ENCODE measurements around the gene CLCNKA.

Gene CLCNKA

GRCh38 chr1:16066245-16066644 lies 44.4 kb downstream of the CLCNKA start:
- no peak for DNase-seq

DNA sequence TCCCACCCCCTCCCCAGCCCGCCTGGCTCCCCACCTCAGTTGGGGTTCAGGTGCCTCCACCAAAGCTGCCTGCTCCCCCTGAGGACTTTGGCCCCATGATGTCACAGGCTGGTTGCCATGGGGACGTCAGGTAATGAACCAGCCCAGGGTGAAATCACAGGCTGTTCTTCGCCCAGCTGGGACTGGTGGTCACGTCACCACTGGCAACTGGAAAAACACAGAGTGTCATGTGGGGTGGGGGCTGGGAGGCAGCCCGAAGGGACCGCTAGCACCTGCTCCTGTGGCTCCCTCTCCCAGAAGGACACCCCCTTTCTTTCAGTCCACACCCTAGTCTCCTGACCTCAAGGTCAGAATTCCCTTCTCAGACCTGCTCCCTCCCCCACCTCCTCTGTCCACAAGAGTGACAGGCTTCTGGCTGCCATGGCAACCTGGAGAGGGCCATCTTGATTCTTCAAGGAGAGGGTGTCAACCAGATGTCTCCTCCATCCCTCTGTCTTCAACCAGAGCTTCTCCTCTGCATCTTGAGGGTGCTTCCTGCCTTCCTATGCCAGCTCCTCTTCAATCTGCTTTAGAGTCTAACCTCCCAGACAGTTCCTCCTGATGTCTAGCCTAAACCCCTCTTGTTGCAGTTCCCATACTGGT lies 45.4 kb downstream of the CLCNKA start:
- no peak for DNase-seq

DNA sequence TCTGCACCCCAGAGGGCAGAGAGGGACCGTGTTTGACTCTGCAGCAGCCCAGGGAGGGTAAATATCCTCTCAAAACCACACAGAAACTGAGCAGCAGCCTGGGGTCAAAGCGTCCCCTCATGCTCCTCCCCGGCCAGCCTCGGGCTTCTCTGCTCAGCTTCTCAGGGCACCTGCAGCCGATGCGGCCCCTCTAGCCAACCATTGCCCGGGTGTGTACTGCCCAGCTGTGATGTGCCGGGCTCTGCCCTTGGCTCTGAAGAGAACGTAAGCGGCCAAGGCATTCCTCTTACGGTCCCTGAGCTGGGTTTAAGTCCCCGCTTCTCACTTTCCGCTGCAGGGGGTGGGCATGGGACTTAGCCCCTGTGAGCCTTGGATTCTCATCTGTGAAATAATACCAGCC lies 46.1 kb downstream of the CLCNKA start:
- DNase-seq = no peak

GRCh38 chr1:16068356-16069270 lies 46.8 kb downstream of the CLCNKA start:
- no peak for DNase-seq

DNA sequence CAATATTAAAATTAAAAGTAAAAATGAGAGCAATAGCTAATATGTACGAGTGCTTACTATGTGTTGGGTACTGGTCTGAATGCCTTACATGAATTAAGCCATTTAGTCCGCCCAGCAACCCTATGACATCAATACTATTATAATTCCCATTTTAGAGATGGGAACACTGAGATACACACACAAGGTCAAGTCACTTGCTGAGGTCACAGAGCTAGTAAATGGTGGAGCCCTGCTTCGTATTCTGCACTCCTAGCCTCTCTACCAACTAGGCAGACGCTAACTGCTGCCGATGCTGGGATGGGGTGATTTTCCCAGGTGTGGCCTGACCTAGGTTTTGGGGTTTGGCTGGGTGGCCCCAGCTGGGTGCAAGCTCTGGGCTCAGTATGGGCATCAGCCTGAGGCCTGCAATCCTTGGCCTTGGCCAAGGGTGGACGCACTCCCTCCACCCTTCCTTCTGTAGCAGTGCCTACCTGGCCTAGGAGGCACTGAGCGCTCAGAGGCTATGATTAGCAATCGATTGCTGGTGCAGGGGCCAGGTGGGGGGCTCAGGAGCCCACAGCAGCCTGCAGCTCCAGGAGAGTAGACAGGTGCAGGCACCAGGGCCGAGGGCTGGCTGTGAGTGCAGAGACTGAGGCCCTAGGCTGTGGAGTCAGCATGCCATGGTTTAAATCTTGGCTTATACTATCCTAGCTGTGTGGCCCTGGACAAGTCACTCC lies 49.0 kb downstream of the CLCNKA start:
- no peak for DNase-seq

DNA sequence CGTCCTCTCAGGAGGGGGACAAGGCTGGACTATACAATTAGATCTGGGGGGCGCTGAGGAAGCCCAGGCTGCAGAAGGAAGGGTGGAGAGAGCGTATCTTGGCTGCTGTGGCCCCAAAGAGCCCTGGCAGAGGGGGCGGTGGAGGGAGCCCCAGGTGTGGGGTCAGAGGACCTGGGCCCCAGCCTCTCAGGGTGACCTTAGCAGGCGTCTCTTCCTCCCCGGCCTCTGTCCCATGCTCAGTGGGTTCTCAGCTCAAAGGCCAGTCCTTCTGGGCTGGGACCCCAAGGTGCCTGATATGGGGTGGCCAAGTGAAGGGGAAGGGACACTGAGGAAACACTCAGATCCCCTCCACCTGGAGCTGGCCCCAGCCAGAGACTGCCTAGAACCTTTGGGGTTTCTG lies 49.8 kb downstream of the CLCNKA start:
- no peak for DNase-seq

GRCh38 chr1:16072095-16072494 lies 50.3 kb downstream of the CLCNKA start:
- no peak for DNase-seq

DNA sequence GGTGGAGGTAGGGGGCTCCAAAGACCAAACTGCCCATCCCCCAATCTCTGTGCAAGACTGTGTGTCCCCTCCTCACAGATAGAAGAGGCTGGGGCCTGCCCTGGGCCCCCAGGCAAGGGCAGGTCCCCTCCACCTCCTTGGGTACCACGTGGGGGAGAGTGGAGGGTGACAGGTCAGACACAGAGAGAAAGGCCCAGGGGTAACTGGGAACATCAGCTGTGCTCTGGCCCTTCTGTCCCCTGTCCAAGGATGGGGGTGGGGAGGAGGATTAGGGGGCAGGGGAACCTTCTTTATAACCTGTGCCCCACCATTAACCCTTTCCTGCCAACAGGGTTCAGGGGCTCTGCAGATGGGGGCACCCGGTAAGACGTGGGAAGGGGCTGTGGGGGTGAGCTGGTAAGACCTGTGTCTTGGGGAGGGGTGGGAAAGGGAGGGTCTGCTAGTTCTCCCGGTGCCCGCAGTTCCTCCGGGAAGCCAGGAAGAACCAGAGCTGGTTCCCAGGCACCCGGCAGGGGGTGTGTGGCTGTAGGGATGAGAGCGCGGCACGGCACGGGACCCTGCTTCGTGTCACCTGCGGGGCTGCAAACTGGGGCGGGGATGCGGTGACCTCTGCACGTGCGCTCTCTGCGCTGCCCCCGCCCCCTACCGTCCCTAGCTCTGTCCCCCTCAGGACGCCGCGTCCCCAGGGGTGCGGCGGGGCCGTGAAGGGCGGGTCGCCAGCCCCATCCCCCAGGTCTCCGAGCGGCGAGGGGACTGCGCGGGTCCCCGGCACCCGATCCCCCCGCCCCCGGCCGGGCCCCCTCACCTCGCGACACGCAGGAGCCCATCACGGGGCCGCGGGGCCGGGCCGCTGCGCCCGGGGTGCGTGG lies 51.0 kb downstream of the CLCNKA start:
- no peak for DNase-seq

DNA sequence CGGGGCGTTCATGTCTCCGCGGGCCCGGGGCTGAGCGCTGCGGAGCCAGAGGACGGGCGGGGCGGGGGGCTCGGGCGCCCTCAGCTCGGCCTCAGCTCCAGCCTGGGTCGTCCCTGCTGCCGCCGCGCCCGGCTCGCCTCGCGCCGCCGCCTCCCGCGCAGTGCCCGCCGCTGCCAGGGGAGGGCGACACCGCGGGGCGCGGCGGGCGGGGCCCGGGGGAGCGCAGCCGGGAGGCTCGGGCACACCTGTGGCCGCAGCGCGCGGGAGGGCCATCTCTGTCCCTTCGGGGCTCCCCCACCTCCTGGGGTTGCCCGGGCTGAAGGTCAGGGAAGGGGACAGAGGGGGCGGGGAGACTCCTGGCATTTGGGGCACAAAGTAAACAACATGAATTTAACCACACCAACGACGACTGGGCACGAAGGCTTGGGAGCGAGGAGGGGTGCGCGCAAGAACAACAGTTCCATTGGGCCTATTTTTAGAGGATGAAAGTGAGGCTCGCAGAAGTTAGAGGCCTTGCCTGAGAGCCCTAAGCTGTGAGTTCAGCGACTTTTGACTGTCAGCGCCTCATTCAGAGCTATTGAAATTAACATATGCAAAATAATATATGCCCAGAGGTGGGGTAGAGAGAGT lies 51.8 kb downstream of the CLCNKA start, which contains the start of gene FAM131C:
FAM131C (minus strand) TSS at position 162 of the 630 bp plus-strand sequence. CDS start 209 bp downstream, outside the sequence.
- DNase-seq = no peak

- no peak for DNase-seq
Measured at GRCh38 chr1:16074217-16074616, 52.4 kb downstream of the CLCNKA start.

GRCh38 chr1:16075337-16076030 lies 53.6 kb downstream of the CLCNKA start:
- DNase-seq = no peak

DNA sequence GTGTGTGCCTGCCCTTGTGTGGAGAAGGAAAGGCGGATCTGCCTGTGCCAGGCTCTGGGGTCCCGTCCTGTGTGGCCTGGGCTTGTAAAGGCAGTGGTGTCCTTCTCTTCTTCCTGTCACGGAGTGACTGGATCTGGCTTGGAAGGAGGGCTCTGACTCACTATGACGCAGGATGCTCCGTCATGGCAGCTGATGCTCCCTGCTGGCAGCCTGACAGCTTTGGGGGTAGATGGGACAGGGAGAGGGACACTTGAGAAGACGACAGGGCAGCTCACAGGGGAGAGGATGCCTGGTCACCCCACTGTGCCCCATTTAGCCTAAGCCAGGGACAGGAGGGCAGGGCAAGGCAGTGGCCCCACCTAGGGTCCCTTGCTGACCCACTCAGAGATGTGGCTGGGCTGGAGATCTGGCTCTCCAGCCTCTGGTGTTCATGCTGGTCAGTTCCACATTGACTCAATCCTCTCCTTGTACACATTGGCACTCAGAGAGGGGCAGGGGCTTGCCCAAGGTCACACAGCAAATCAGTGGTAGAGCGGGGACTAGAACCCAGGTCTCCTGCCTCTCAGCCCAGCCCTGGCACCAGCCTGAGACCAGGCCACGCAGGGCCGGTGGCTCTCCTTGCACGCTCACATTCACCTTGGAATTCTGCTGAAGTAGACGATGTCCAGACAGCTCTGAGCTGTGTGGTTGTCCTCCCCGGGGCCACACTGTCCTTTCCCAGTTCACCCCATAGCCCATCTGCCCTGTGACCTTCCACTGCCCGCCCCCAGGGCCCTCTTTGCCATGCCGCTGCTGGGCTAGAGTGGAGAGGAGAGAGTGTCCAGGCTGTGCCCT lies 54.4 kb downstream of the CLCNKA start:
- no peak for DNase-seq

GRCh38 chr1:16076865-16077238 lies 55.0 kb downstream of the CLCNKA start:
- DNase-seq = no peak

DNA sequence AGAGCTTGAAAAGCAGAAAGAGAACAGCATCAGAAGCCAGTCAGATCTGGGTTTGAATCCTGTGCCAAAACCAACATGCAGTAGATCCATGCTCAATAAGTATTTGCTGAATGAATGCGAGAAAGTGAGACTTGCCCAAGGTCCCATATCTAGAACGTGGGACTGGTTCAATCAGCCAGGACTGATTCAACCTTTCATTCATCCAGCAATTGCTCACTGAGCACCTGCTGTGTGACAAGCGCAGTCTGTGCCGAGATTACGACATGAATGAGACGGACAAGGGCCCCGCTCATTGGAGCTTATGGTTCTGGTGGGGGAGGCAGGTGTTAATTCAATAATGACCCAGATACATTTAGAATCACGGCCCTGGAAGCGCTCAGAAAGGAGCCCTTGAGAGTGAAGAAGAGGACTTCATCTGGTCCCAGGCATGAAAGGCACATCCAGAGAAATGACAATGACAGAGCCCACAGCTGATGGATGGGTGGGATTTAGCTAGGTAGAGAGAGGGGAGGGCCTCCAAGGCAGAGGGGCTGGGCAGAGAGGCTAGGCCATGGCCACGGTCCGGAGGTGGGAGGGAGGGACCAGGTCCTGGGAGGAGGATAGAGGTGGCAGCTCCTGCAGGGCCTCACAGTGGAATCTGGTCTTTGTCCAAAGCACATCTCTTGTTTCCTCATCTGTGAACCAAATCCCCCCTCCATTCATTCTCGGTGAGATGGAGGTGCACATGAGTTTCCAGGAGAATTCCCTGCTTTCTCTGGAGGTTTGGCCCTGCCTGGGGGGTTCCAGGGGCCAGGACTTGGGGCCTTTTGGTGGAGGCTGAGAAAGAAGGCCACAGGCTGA lies 55.8 kb downstream of the CLCNKA start:
- no peak for DNase-seq

GRCh38 chr1:16078925-16079656 lies 57.3 kb downstream of the CLCNKA start:
- DNase-seq = peak; percentile 19

DNA sequence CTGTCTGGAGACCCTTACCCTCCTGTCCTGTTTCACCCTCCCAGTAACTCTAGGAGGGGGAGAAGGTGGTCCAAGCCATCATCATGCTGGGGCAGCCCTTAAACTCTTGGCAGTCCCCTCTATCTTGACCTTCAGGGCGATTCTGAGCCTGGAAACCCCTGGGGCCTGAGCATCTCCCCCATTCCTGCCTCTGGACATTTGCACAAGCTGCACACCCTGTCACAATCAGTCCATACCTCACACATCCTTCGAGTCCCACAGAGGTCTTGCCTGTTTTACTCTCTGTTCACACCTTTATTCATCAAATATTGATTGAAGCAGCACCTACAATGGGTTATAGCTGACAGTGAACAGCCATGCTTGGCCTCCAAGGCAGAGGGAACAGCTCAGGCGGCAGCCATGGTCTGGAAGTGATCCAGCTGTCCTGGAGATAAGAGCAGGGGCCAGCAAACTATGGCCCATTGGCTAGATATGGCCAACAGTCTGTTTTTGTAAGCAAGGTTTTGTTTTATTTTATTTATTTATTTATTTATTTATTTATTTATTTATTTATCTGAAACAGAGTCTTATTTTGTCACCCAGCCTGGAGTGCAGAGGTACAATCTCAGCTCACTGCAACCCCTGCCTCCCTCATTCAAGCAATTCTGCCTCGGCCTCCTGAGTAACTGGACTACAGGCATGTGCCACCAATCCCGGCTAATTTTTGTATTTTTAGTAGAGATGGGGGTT lies 58.8 kb downstream of the CLCNKA start:
- DNase-seq = no peak

- DNase-seq = no peak
Measured at GRCh38 chr1:16081636-16082035, 59.8 kb downstream of the CLCNKA start.
